ENCODE measurements around the gene KLHL30.

GRCh38 chr2:238171575-238172187, 33.2 kb downstream of the KLHL30 start:
- no peak for TF ChIP-seq CTCF (IDR thresholded peaks at IDR 0.05)
- TF ChIP-seq POLR2A (IDR thresholded peaks at IDR 0.05) = no peak

Measured in breast epithelium (tissue), 3 donors.